Measurements from ENCODE around the gene EIF4G3. TPM values are rescaled to one million over a fixed set of nuclear protein-coding genes. Genes with fewer than 3 reads are reported as not detected.

The EIF4G3 gene
- total RNA-seq, 2 experiments from 2014 or later: 47.0 to 55.0 TPM

- DNase-seq: no peak
- H3K4me1 Mint-ChIP-seq: no peaks in the 10 kb centered on the region
- peaks cover 59% of the 10 kb centered on the region for H3K36me3 Mint-ChIP-seq (ENCODE audit: low read depth)
- no peaks in the 10 kb centered on the region for H3K27me3 Mint-ChIP-seq
- POLR2A ChIA-PET: no interaction called here
- no peaks in the 10 kb centered on the region for H3K9me3 Mint-ChIP-seq (ENCODE audit: low read depth)
- no peak for ATAC-seq
- intact Hi-C loops (cut with DNase I, micrococcal nuclease): no loop called here
- H3K4me3 Mint-ChIP-seq: no peak overlapping the region
- CTCF ChIA-PET: interaction anchor here (0.7 to 0.8 kb wide), 2 partner anchors 36 to 173 kb away, joined by 3 to 5 read pairs; no protein-coding TSS in a partner anchor
- no peak overlapping the region for H3K27ac Mint-ChIP-seq
Measured at GRCh38 chr1:20760322-20760721, 416.4 kb downstream of the EIF4G3 start.

Small RNA genes within 50 kb of the gene (microRNA-seq; reads per million reads assigned to microRNA genes)
- 1.8 reads per million for gene MIR1256 (ENCODE audit: borderline replicate concordance)

Other genes with a start within 250 kb of the EIF4G3 start
- 100 to 1,000 TPM; 130 to 162 TPM for gene ECE1, start 113.6 kb upstream of the EIF4G3 start, total RNA-seq